HG03442 (cell line): ENCODE measurements around the gene FNDC3B.

Experiments
- ATAC-seq: cut with Tn5 transposase; IDR thresholded peaks from one replicate; pipeline ENCODE4 v1.9.1; 2021; ENCODE audit warnings: mild to moderate bottlenecking, moderate library complexity; ENCODE audit not compliant: unreplicated experiment

The FNDC3B gene

DNA sequence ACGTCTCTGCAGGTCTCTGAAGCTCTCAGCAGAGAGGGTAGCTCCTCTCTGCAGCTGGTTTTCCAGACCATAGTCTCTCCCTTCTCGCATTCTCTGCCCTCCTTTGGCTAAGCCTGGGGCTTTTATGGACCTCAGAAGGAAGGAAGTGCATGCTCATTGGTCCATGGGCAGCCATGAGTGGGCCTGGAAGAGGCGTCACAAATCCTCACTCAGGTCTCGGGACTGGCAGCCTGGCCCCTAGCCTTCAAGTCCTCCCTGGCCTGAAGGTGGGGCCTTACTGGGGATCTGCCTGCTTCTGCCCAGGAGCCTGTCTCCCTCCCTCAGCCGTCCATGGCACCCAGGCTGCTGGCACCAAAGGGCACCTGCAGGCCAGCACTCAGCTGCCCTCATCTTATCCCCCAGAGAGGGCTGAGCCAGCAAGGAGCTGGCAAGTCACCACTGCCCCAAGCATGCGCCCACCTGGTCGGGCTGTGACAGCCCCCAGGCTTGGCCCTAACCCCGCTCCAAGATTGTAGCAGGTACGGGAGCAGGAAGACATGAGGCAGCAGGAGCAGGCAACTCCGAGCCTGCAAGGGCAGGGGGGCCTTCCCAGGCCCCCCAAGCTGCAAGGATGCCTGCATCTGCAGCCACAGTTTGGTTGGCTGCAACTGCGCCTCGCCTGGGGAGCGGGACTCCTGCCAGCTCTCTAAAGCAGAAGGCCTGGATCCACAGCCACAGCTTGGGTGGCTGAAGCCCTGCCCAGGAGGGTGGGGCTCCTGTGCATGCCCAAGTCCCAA lies 371.5 kb downstream of the FNDC3B start:
- ATAC-seq: no peak

DNA sequence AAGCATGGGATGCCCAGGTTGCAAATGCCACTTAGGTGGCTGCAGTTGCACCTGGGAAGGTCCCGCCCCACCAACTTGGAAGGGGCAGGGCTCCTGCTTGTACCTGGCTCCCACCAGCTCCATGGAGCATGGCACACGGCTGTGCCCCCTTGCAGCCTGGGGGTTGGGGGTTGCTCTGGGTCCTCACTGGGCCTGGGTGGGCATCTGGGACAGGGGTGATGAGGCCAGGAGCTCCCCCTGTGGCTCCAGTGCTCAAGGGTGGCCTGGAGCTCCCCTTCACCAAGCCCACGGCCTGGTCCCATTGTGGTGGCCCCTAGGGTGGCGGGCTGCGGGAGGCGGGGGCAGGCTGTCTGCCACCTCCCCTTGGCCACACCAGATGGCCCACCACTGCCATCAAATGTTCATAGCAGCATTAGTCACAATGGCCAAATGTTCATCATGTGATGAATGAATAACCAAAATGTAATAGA lies 372.1 kb downstream of the FNDC3B start:
- no peak for ATAC-seq

- no peak for ATAC-seq
Measured at GRCh38 chr3:172415323-172415722, 375.9 kb downstream of the FNDC3B start.

GRCh38 chr3:172437713-172438112 lies 398.3 kb downstream of the FNDC3B start:
- no peak for ATAC-seq

DNA sequence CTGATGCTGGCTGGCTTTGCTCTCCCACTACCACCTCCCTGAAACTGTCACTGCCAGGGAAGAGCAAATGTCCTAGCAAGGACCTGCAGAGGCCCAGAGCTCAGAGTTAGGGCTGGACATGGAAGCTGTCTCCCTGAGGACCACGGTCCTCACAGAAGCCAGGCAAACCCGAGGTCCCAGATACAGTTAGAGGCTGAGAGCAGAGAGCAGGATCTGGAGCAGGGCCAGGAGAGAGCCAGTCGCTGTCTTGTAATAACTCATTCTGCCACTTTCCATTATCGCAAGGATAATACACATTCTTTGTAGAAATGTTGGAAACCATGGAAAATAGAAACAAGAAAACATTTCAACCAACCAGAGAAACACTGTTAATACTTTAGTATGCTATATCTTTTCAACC lies 398.8 kb downstream of the FNDC3B start:
- no peak for ATAC-seq

DNA sequence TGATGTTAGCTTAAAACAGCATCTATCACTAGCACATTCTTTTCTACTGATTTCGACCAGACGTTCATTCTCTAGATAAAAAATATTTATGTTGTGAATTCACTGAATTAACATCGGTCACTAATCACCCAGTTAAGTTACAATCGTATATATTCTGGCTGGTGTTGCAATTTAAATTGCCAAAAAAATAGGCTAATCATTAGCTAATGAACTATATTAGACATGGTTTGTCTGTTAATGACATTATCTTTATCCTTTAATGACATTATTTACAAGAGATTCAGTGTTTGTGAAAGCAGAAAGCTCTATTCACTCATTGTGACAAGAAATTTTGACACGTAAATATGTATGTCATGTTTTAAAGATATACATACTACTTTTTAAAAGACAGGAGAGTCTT lies 402.2 kb downstream of the FNDC3B start:
- no peak for ATAC-seq

GRCh38 chr3:172442606-172443005 lies 403.2 kb downstream of the FNDC3B start:
- no peak for ATAC-seq

GRCh38 chr3:172444821-172445220 lies 405.4 kb downstream of the FNDC3B start:
- ATAC-seq: no peak

GRCh38 chr3:172446198-172446597 lies 406.8 kb downstream of the FNDC3B start:
- no peak for ATAC-seq

- no peak for ATAC-seq
Measured at GRCh38 chr3:172447611-172448579, 408.5 kb downstream of the FNDC3B start, which contains the start of gene GHSR. TSS of gene GHSR (minus strand) at chr3:172448456. CDS start at chr3:172448413, 43 bp downstream.

- no peak for ATAC-seq
Measured at GRCh38 chr3:172448661-172449465, 409.5 kb downstream of the FNDC3B start.

DNA sequence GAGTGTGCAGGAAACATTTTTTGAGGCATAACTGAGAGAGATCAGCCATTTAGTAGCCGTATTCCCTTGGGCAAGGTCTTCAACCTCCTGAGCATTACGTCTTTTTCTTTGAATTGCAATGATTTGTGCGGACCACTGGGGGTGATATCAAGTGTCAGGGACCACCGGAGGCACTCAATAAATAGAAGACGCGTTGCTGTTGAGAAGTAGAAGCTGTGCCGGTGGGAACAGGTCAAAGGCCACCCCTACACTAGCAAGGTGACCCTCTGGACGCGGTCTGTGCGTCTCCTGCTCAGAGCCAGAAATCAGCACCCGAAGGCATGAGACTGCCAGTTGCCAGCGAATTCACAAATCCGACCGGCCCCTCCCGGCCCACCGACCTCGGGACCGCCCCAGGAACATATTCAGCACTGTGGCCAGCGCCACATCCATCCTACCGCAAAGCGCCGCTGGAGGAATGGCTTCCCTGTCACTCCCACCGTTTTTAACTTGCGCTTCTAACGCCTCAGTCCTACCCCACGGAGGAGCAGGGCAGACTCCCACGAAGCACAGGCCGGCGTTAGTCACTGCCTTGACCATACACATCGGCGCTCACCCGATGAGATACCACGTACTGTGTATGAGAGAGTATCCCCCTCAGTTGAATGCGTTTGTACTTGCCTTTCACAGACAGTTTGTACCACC lies 410.2 kb downstream of the FNDC3B start:
- no peak for ATAC-seq
